ENCODE data around the gene PRG3.

- TF ChIP-seq CTCF (conservative IDR thresholded peaks at IDR 0.05 in 1 of 2, IDR thresholded peaks at IDR 0.05 in 1 of 2; ENCODE audit: extremely low read depth in 1 of 2, insufficient read depth in 1 of 2, low read depth in 1 of 2, low read length in 2 of 2) (no peak), EZH2 (IDR thresholded peaks at IDR 0.05; ENCODE audit: borderline replicate concordance, low read length) (no peak)
Measured at GRCh38 chr11:57374966-57375365, 6.0 kb downstream of the PRG3 start.

All from mammary epithelial cell (primary cell).